Natural killer cell (primary cell): ENCODE measurements around the gene EIF5B. TPM values are rescaled to one million over a fixed set of nuclear protein-coding genes. Genes with fewer than 3 reads are reported as not detected.

Experiments
- ATAC-seq, 3 donors: fragments of 150-1000 bp in 2 of 3; fragments of 200-7000 bp in 1 of 3; cut with Tn5 transposase; 1 replicate in 1 of 3; 2 replicates in 2 of 3; pipeline ENCODE4 v1.10.0; 2021; ENCODE audit warnings: mild to moderate bottlenecking in 2 of 3, moderate library complexity in 2 of 3
- DNase-seq, 2 donors: peaks; one replicate each; pipeline versions ENCODE4 v3.0.0 to v3.0.0-alpha.2; 2013 to 2021; ENCODE audit warnings: mixed read lengths in 1 of 2
- H3K27ac ChIP-seq: one replicate; pipeline ENCODE4 v1.5.1; 2013; ENCODE audit warnings: mild to moderate bottlenecking, low read length
- H3K27me3 ChIP-seq: one replicate; pipeline ENCODE4 v1.6.1; 2013; ENCODE audit warnings: low read length; ENCODE audit not compliant: control insufficient read depth, insufficient read depth
- H3K36me3 ChIP-seq: one replicate; pipeline ENCODE4 v1.6.1; 2013; ENCODE audit warnings: low read length; ENCODE audit not compliant: control insufficient read depth, insufficient read depth
- H3K4me1 ChIP-seq: one replicate; pipeline ENCODE4 v1.6.1; 2013; ENCODE audit warnings: low read length; ENCODE audit not compliant: control insufficient read depth, insufficient read depth
- H3K4me3 ChIP-seq: one replicate; pipeline ENCODE4 v1.5.1; 2013; ENCODE audit warnings: low read length
- H3K9me3 ChIP-seq: one replicate; pipeline ENCODE4 v1.6.1; 2013; ENCODE audit warnings: low read length; ENCODE audit not compliant: control insufficient read depth, insufficient read depth
- H3K27ac Mint-ChIP-seq, 2 donors: one replicate each; pipeline ENCODE4 v1.8.0; 2022; ENCODE audit warnings: mild to moderate bottlenecking in 2 of 2, mixed read lengths in 2 of 2, moderate library complexity in 1 of 2
- H3K27me3 Mint-ChIP-seq, 2 donors: one replicate each; pipeline ENCODE4 v1.8.0; 2022; ENCODE audit warnings: low read depth in 2 of 2, mixed read lengths in 2 of 2
- H3K36me3 Mint-ChIP-seq: one replicate; pipeline ENCODE4 v1.8.0; 2022; ENCODE audit warnings: mixed read lengths
- H3K4me1 Mint-ChIP-seq, 2 donors: one replicate each; pipeline ENCODE4 v1.8.0; 2022; ENCODE audit warnings: mixed read lengths in 2 of 2
- H3K4me3 Mint-ChIP-seq: one replicate; pipeline ENCODE4 v1.8.0; 2022; ENCODE audit warnings: mild to moderate bottlenecking, moderate library complexity, mixed read lengths
- H3K9me3 Mint-ChIP-seq, 2 donors: one replicate each; pipeline ENCODE4 v1.8.0; 2022; ENCODE audit warnings: mixed read lengths in 2 of 2
- WGBS: methylation state at CpG from one replicate; pipeline ENCODE4 v1.1.7; 2013; ENCODE audit warnings: missing lambda C conversion rate; ENCODE audit not compliant: insufficient coverage; 5-methylcytosine and 5-hydroxymethylcytosine counted together
- intact Hi-C: fragments of 100-400 bp; cut with micrococcal nuclease; formaldehyde crosslinking; loops from one replicate; pipeline ENCODE4 v1.14.2; 2022
- total RNA-seq, 4 donors: library from RNA; stranded (reverse); fragments of 120-200 nt in 1 of 4; gene quantifications; one replicate each; pipeline versions ENCODE4 v1.2.3 to v1.2.4, GENCODE V29; 2013 to 2022
- TF ChIP-seq, protein P1 (sequence below): fragments of 200-600 bp; IDR thresholded peaks from one replicate; pipeline ENCODE4 v1.8.0; 2022; ENCODE audit warnings: antibody characterized with exemption

The EIF5B gene
- total RNA-seq, 3 donors from 2014 or later (not counting 1 experiment from before 2014, with no cell fraction given): 33.5 to 40.6 (median 40.3) TPM

DNA sequence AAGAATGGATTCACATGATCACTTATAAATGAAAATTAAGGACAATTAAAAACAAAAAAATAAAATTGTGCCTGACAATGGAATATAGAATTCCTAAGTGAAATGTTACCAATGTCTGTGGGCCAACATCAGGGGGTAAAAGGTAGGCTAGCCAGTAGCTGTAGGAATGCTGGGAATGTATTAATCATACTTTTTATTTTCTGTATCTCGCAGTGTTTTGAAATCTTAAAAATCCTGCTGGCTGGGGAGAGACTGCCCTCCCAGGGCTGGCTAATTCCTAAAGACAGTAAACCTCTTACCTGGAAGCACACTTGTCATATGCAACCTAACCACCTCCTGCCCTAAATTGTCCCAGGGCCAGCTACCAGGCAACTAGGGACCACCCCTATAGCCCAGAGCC lies 82.8 kb downstream of the EIF5B start:
- no peaks in the 10 kb centered on the region for H3K4me1 Mint-ChIP-seq

DNA sequence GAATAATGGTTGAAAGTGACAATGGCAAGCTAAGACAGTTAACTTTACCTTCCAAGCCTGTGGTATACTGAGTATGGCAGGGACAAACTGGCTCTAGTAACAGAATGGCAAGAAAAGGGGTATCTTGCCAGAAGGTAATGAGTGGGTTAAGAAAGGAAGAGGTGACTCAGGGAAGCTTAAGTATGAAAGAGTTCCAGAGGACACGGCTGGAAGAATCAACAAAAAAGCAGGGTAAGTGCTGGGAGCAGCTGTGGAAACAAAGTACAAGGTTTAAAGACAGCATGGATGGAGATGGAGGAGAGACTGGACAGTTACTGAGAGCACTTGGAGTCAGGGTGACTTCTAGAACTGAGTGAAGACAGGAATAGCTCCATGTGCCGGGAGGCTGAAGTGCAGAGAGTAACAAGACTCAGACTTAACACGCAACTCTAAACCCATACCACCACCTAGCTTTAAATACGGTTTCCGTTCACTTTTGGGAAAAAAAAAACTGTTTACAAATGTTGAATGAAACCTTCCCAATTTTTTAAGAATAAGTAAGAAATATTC lies 83.6 kb downstream of the EIF5B start:
- Histone ChIP-seq H3K9me3 (no peaks in the 10 kb centered on the region), H3K27ac (no peak overlapping the region), H3K27me3 (no peaks in the 10 kb centered on the region), H3K4me1 (no peaks in the 10 kb centered on the region), H3K36me3 (peaks cover 60% of the 10 kb centered on the region), H3K4me3 (no peak overlapping the region)
- Mint-ChIP-seq H3K4me3 (no peak overlapping the region), H3K27ac (no peak overlapping the region), H3K9me3 (no peaks in the 10 kb centered on the region), H3K36me3 (peaks cover 7% of the 10 kb centered on the region), H3K4me1 (no peaks in the 10 kb centered on the region), H3K27me3 (no peaks in the 10 kb centered on the region)
- intact Hi-C loops: no loop called here
- no peak for DNase-seq
- WGBS: 96% methylated on average over 3 of the region's 5 CpGs
- ATAC-seq: no peak
- TF ChIP-seq, protein P1, sequence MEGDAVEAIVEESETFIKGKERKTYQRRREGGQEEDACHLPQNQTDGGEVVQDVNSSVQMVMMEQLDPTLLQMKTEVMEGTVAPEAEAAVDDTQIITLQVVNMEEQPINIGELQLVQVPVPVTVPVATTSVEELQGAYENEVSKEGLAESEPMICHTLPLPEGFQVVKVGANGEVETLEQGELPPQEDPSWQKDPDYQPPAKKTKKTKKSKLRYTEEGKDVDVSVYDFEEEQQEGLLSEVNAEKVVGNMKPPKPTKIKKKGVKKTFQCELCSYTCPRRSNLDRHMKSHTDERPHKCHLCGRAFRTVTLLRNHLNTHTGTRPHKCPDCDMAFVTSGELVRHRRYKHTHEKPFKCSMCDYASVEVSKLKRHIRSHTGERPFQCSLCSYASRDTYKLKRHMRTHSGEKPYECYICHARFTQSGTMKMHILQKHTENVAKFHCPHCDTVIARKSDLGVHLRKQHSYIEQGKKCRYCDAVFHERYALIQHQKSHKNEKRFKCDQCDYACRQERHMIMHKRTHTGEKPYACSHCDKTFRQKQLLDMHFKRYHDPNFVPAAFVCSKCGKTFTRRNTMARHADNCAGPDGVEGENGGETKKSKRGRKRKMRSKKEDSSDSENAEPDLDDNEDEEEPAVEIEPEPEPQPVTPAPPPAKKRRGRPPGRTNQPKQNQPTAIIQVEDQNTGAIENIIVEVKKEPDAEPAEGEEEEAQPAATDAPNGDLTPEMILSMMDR: no peak

More for the DNA sequence above, 82.8 kb downstream of the EIF5B start:
- no peaks in the 10 kb centered on the region for H3K27me3 Mint-ChIP-seq
- DNase-seq (no peak), ATAC-seq (no peak)
- H3K4me3 Mint-ChIP-seq: no peak overlapping the region
- Histone ChIP-seq H3K4me1 (no peaks in the 10 kb centered on the region), H3K36me3 (peaks cover 68% of the 10 kb centered on the region), H3K27ac (no peak overlapping the region), H3K4me3 (no peak overlapping the region), H3K27me3 (no peaks in the 10 kb centered on the region), H3K9me3 (no peaks in the 10 kb centered on the region)
- H3K27ac Mint-ChIP-seq: no peak overlapping the region
- TF ChIP-seq, protein P1: no peak
- peaks cover 7% of the 10 kb centered on the region for H3K36me3 Mint-ChIP-seq
- intact Hi-C loops: no loop called here
- WGBS: 100% methylated on average over 1 of the region's 1 CpG
- no peaks in the 10 kb centered on the region for H3K9me3 Mint-ChIP-seq

DNA sequence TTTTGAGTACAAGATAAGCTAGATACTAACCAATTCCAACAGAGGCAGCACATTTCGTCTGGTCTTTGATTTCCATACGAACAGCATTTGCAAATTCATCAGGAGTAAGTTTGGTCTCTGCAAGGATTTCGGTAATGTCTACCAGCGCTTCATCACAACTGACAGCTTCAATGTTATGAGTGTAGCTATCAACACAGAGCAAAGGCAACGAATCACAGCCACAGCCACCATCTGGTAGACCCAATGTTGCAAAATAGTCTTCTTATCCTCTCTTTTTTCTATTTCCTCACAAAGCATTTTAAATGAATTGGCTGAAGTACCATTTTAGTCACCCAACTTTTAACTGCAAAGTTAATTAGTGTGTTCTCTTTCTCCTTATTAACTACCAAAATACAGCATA lies 84.3 kb downstream of the EIF5B start:
- intact Hi-C loops: no loop called here
- TF ChIP-seq, protein P1: no peak
- ATAC-seq (no peak), DNase-seq (no peak)
- H3K4me3 ChIP-seq: no peak overlapping the region
- H3K9me3 ChIP-seq: no peaks in the 10 kb centered on the region
- 97% methylated on average over 5 of the region's 5 CpGs for WGBS
- H3K27ac ChIP-seq: no peak overlapping the region
- Mint-ChIP-seq H3K9me3 (no peaks in the 10 kb centered on the region), H3K27ac (peak overlapping the region in 1 of 2 donors; percentile 14), H3K36me3 (peaks cover 7% of the 10 kb centered on the region), H3K4me3 (no peak overlapping the region), H3K4me1 (no peaks in the 10 kb centered on the region), H3K27me3 (no peaks in the 10 kb centered on the region)
- H3K4me1 ChIP-seq: no peaks in the 10 kb centered on the region
- H3K36me3 ChIP-seq: peaks cover 60% of the 10 kb centered on the region
- no peaks in the 10 kb centered on the region for H3K27me3 ChIP-seq

DNA sequence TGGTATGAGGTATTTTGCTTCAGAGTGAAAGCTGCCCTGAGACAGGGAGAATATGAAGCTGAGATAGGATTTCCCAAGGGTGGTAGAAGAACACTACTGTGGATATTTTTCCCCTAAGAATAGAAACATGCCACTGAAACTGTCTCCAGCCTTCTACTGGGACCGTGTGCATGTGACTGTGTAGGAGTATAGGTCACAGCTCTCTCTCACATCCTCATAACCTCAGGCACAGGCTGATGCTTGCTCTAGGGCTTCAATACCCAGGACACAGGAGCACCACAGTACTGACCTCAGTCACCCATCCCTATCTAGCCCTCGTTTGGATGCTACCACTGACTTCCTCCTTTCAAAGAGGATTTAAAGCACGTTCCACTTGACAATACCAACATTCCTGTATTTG lies 85.4 kb downstream of the EIF5B start:
- DNase-seq (no peak), ATAC-seq (no peak)
- Mint-ChIP-seq H3K36me3 (peaks cover 7% of the 10 kb centered on the region), H3K9me3 (no peaks in the 10 kb centered on the region), H3K4me1 (no peaks in the 10 kb centered on the region), H3K27ac (no peak overlapping the region), H3K27me3 (no peaks in the 10 kb centered on the region), H3K4me3 (no peak overlapping the region)
- intact Hi-C loops: no loop called here
- Histone ChIP-seq H3K36me3 (peaks cover 60% of the 10 kb centered on the region), H3K27me3 (no peaks in the 10 kb centered on the region), H3K4me1 (no peaks in the 10 kb centered on the region), H3K4me3 (no peak overlapping the region), H3K9me3 (no peaks in the 10 kb centered on the region), H3K27ac (no peak overlapping the region)
- WGBS: 60% methylated on average over 1 of the region's 3 CpGs
- TF ChIP-seq, protein P1: no peak
